HG03060 (cell line): ENCODE data around the gene SLC25A21.
"Not testable (repeated sequence)": the region's sequence is repeated elsewhere in the genome, so short reads cannot be mapped to it uniquely, and the experiment has no call there.

Experiments used
- ATAC-seq: cut with Tn5 transposase; IDR thresholded peaks from one replicate; pipeline ENCODE4 v1.9.1; 2021; ENCODE audit warnings: low read depth, moderate number of reproducible peaks; ENCODE audit not compliant: unreplicated experiment

SLC25A21 gene

GRCh38 chr14:36996857-36997590 is 175.4 kb downstream of the SLC25A21 start:
- ATAC-seq, result no peak

GRCh38 chr14:36996133-36996856 is 176.1 kb downstream of the SLC25A21 start:
- ATAC-seq, result no peak

GRCh38 chr14:36989806-36990205 is 182.6 kb downstream of the SLC25A21 start:
- ATAC-seq, result no peak

GRCh38 chr14:36988989-36989388 is 183.4 kb downstream of the SLC25A21 start:
- ATAC-seq, result no peak

GRCh38 chr14:36988568-36988967 is 183.8 kb downstream of the SLC25A21 start:
- no peak for ATAC-seq

- no peak for ATAC-seq
Measured at GRCh38 chr14:36986407-36986806, 186.0 kb downstream of the SLC25A21 start.

GRCh38 chr14:36981832-36982529 is 190.4 kb downstream of the SLC25A21 start:
- ATAC-seq, result no peak

GRCh38 chr14:36980413-36980812 is 192.0 kb downstream of the SLC25A21 start:
- ATAC-seq, result not testable (repeated sequence)

- ATAC-seq, result no peak
Measured at GRCh38 chr14:36979863-36980262, 192.5 kb downstream of the SLC25A21 start.

- no peak for ATAC-seq
Measured at GRCh38 chr14:36976571-36977023, 195.8 kb downstream of the SLC25A21 start.

GRCh38 chr14:36975834-36976233 is 196.6 kb downstream of the SLC25A21 start:
- no peak for ATAC-seq

GRCh38 chr14:36974985-36975384 is 197.4 kb downstream of the SLC25A21 start:
- ATAC-seq, result no peak

- ATAC-seq, result no peak
Measured at GRCh38 chr14:36973806-36974442, 198.5 kb downstream of the SLC25A21 start.

- ATAC-seq, result no peak
Measured at GRCh38 chr14:36971263-36971855, 201.0 kb downstream of the SLC25A21 start.

- no peak for ATAC-seq
Measured at GRCh38 chr14:36967892-36968555, 204.4 kb downstream of the SLC25A21 start.

GRCh38 chr14:36955967-36956366 is 216.4 kb downstream of the SLC25A21 start:
- ATAC-seq, result no peak

GRCh38 chr14:36955376-36955775 is 217.0 kb downstream of the SLC25A21 start:
- ATAC-seq, result no peak

GRCh38 chr14:36952689-36953088 is 219.7 kb downstream of the SLC25A21 start:
- no peak for ATAC-seq

GRCh38 chr14:36951380-36951911 is 221.0 kb downstream of the SLC25A21 start:
- ATAC-seq, result no peak

- no peak for ATAC-seq
Measured at GRCh38 chr14:36950812-36951211, 221.6 kb downstream of the SLC25A21 start.
